ENCODE results near the gene PDE4B.

Gene PDE4B

GRCh38 chr1:66265268-66265667, 472.6 kb downstream of the PDE4B start:
- no peak for DNase-seq (ENCODE audit: low spot score)

DNA sequence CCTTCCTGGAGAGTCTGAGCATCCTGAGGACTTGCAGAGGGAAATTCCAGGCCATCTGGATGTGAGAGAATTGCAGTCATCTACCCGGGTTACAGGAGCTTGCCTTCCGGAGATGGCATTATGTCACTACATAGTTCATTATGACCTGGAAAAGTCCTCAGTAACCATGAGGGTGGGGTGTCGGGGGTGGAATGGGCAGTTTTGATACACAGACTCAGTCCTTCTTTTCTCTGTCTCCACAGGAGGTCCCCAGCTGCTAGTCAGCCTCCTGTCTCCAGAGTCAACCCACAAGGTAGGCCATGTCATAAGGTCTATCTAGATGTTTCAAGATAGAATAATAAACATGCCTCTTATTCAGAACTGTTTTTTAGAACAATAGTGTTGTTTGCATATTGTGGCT, 473.1 kb downstream of the PDE4B start:
- DNase-seq (ENCODE audit: low spot score): no peak

DNA sequence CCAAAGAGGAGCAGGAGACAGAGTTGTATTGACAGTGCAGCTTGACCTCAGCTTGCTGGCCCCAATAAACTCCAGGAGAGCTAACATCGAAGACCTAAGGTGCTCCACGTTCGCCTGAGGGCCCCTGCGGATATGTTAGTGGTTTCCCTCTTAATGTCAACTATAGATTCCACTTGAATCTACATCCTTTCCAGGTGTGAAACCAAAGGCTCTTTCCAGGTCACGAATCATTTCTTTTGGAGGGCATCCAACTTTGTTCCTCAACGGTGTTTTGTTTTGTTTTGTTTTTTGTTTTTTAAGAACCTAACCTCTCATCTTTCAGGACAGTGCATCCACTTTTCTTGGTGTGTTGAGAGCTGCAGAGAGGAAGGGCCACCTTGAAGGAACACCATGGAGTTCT, 473.7 kb downstream of the PDE4B start:
- no peak for DNase-seq (ENCODE audit: low spot score)

DNA sequence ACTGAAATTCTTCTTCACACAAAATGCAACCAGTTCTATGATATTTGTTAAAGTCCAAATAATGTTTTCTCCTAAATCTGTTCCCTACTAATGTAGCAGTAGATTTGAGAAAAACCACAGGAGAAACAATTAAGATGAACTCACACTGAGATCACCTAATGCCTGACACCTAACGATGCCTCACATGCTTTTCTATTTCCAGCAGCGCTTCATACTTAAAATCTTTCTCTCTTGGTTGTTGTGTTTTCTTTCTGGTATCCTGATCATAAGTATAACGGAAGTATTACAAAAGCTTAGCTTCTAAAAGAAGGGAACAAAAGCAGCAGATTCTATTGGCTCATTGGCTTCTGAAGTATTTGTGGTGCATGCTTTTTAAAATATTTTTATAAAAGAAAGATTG, 474.1 kb downstream of the PDE4B start:
- no peak for DNase-seq (ENCODE audit: low spot score)

GRCh38 chr1:66267201-66267940, 474.7 kb downstream of the PDE4B start:
- DNase-seq (ENCODE audit: low spot score): no peak

DNA sequence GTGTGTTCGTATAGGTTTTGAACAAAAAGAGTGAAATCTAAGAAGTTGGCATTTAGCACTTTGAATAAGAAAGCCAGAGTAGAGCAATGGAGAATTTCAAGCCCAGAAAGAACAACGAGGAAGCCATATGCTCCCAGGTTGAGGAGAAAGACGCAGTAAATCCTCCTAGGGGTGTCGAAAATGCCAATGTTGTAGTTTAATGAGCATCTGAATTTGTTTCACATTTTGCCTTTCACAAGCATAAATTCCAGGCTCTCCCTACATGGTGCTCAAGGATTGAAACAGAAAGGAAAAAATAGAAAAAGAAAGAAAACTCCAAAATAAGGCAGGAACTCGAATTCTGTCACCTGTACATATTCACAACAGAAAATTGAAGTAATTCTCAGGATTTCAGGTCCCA, 476.5 kb downstream of the PDE4B start:
- DNase-seq (ENCODE audit: low spot score): no peak

GRCh38 chr1:66270119-66270812, 477.6 kb downstream of the PDE4B start:
- no peak for DNase-seq (ENCODE audit: low spot score)

GRCh38 chr1:66271216-66271903, 478.7 kb downstream of the PDE4B start:
- DNase-seq (ENCODE audit: low spot score): no peak

GRCh38 chr1:66271904-66272254, 479.2 kb downstream of the PDE4B start:
- DNase-seq (ENCODE audit: low spot score): no peak

- no peak for DNase-seq (ENCODE audit: low spot score)
Measured at GRCh38 chr1:66273656-66274055, 481.0 kb downstream of the PDE4B start.

GRCh38 chr1:66274634-66275033, 481.9 kb downstream of the PDE4B start:
- no peak for DNase-seq (ENCODE audit: low spot score)

GRCh38 chr1:66275083-66275482, 482.4 kb downstream of the PDE4B start:
- no peak for DNase-seq (ENCODE audit: low spot score)

DNA sequence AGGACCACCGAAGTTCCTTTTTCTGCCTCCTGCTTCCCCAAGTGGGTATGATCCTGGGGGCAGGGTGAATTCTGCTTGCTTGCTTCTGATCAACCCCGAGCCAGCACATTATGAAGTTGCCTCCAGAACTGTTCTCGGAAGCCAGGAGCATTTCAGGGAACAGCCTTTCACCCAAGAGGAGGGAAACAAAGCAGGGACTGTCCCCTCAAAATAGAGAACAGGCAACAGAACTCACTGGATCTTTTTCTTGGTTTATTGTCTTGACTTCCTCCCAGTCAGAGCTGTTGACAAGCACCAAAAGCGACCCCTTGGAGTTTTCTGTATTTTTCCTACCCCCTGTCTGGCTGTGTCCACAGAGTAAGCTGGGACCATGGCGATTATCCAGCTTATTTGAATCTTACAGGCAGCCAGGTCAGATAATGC, 482.9 kb downstream of the PDE4B start:
- no peak for DNase-seq (ENCODE audit: low spot score)

DNA sequence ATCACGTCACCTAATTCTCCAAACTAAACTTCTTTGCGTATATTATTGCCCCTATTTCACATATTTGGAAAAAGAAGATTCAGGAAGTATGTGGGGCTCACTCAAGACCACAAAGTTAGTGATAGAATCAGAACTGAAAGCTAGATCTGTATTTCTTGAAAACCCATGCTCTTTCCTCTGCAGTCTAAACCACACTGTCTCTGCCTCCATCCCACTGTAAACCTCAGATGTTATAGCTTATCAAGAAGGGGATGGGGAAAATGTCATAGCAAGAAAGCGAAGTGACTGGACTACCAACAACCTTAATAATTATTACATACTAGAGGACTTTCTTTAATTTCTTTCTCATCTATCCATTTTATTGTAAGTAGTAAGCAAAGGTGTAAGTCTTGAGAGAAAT, 483.5 kb downstream of the PDE4B start:
- DNase-seq (ENCODE audit: low spot score): no peak

GRCh38 chr1:66278260-66279021, 485.7 kb downstream of the PDE4B start:
- no peak for DNase-seq (ENCODE audit: low spot score)

GRCh38 chr1:66281808-66282207, 489.1 kb downstream of the PDE4B start:
- no peak for DNase-seq (ENCODE audit: low spot score)

GRCh38 chr1:66282343-66282852, 489.7 kb downstream of the PDE4B start:
- no peak for DNase-seq (ENCODE audit: low spot score)

- no peak for DNase-seq (ENCODE audit: low spot score)
Measured at GRCh38 chr1:66282891-66283621, 490.4 kb downstream of the PDE4B start.

DNA sequence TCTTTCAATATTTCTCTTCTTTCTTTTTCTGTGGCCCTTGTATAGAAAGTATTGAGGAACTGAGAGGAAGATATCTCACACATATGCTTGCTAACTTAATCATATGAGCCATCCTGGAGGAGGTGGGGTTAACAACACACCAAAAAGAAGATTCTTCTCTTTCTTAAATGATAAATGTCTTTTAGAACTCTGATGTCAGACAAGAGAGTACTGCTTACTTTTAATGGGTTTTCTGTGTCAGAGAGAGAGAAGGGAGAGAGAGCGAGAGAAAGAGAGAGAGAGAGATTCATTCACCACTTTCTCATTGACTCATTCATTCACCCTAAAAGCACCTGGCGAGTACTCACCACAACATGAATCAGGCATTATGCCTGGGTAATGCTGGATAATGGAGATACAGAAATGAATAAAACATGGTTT, 490.9 kb downstream of the PDE4B start:
- DNase-seq (ENCODE audit: low spot score): no peak

- DNase-seq (ENCODE audit: low spot score): no peak
Measured at GRCh38 chr1:66284746-66285145, 492.1 kb downstream of the PDE4B start.

GRCh38 chr1:66285618-66286270, 493.0 kb downstream of the PDE4B start:
- DNase-seq (ENCODE audit: low spot score): no peak

All from ecto neural progenitor cell (in vitro differentiated cells).